EL (cell line): ENCODE data around the gene BCL2L15.

Experiments used
- DNase-seq: peaks from one replicate; pipeline ENCODE4 v3.0.0-alpha.2; 2016

The BCL2L15 gene

GRCh38 chr1:113887402-113888175, at the start of gene BCL2L15:
Gene BCL2L15 (minus strand): TSS chr1:113887581. CDS start chr1:113887375, 206 bp downstream.
- no peak for DNase-seq

- DNase-seq, result no peak
These were observed 49.8 kb upstream of the BCL2L15 start for GRCh38 chr1:113937146-113937545.

GRCh38 chr1:113935970-113936369, 48.6 kb upstream of the BCL2L15 start:
- no peak for DNase-seq

GRCh38 chr1:113935176-113935575, 47.8 kb upstream of the BCL2L15 start:
- DNase-seq, result no peak

- DNase-seq, result no peak
These were observed 47.2 kb upstream of the BCL2L15 start for GRCh38 chr1:113934511-113935055.

- DNase-seq, result no peak
These were observed 46.6 kb upstream of the BCL2L15 start for GRCh38 chr1:113934006-113934405.

- DNase-seq, result peak; percentile 46
These were observed 44.1 kb upstream of the BCL2L15 start for GRCh38 chr1:113931451-113931851.

- DNase-seq, result peak; percentile 52
These were observed 43.2 kb upstream of the BCL2L15 start for GRCh38 chr1:113930499-113931161.

- peak; percentile 42 for DNase-seq
These were observed 42.5 kb upstream of the BCL2L15 start for GRCh38 chr1:113929750-113930498.

- DNase-seq, result peak; percentile 88
These were observed 41.8 kb upstream of the BCL2L15 start, which contains the start of gene HIPK1 for GRCh38 chr1:113928941-113929749. Gene HIPK1 (plus strand): TSS chr1:113929324.

- no peak for DNase-seq
These were observed 41.0 kb upstream of the BCL2L15 start for GRCh38 chr1:113928187-113928930.

- no peak for DNase-seq
These were observed 37.1 kb upstream of the BCL2L15 start for GRCh38 chr1:113924473-113924872.

- DNase-seq, result no peak
These were observed 35.6 kb upstream of the BCL2L15 start for GRCh38 chr1:113922957-113923356.

- DNase-seq, result no peak
These were observed 30.9 kb upstream of the BCL2L15 start for GRCh38 chr1:113918243-113918642.

GRCh38 chr1:113917400-113918082, 30.2 kb upstream of the BCL2L15 start:
- peak; percentile 38 for DNase-seq

GRCh38 chr1:113916974-113917373, 29.6 kb upstream of the BCL2L15 start:
- DNase-seq, result no peak

- DNase-seq, result no peak
These were observed 26.7 kb upstream of the BCL2L15 start for GRCh38 chr1:113913887-113914664.

GRCh38 chr1:113913312-113913668, 25.9 kb upstream of the BCL2L15 start:
- no peak for DNase-seq

GRCh38 chr1:113912594-113913311, 25.4 kb upstream of the BCL2L15 start:
- DNase-seq, result peak; percentile 83
